HG02870 (cell line): ENCODE results near the gene EYA4.
"Not testable (repeated sequence)": the region's sequence is repeated elsewhere in the genome, so short reads cannot be mapped to it uniquely, and the experiment has no call there.

Experiments
- ATAC-seq: cut with Tn5 transposase; IDR thresholded peaks from one replicate; pipeline ENCODE4 v1.9.1; 2021; ENCODE audit warnings: mild to moderate bottlenecking, moderate library complexity; ENCODE audit not compliant: unreplicated experiment

Gene EYA4

DNA sequence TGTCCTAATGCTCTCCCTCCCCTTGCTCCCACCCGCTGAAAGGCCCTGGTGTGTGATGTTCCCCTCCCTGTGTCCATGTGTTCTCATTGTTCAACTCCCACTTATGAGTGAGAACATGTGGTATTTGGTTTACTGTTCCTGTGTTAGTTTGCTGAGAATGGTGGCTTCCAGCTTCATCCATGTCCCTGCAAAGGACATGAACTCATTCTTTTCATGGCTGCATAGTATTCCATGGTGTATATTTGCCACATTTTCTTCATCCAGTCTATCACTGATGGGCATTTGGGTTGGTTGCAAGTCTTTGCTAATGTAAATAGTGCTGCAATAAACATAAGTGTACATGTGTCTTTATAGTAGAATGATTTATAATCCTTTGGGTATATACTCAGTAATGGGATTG, 313.0 kb downstream of the EYA4 start:
- not testable (repeated sequence) for ATAC-seq

DNA sequence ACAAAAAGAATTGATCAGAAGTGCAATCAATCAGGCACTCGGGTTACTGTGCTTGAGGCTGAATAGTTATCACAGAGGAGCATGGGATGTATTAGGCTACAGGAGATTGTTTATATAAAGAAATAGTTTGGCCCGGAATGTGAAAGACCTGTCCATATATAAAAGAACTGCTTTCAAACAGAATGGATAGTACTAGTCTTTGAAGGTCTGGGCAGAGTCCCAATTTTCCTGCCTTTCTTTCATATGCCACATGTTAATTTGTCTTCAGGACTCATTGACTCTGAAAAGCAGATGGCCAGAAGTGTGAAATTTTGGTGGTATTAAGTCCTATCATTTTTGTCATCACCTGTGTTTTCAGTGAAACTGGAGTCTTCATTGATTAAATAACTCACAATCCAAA, 314.5 kb downstream of the EYA4 start:
- no peak for ATAC-seq

DNA sequence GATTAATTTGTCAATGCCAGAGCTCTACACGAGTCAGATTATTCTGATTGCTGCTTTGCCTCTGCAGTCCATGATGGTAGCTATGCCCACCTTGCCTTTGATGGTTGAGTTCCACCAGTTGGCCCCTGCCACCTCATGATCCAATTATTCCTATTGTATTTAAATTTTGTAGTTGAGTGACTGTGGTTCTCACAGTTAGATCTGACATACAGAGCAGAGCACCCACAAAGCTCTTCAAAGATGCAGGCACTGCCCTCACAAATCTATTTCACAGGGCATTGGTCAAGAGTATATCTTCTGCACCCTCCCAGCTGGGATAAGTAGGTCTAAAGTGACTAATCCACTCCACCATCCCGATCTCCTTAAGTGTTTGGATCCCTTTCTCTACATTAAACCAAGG, 318.8 kb downstream of the EYA4 start:
- no peak for ATAC-seq

GRCh38 chr6:133567636-133568035, 326.5 kb downstream of the EYA4 start:
- no peak for ATAC-seq

DNA sequence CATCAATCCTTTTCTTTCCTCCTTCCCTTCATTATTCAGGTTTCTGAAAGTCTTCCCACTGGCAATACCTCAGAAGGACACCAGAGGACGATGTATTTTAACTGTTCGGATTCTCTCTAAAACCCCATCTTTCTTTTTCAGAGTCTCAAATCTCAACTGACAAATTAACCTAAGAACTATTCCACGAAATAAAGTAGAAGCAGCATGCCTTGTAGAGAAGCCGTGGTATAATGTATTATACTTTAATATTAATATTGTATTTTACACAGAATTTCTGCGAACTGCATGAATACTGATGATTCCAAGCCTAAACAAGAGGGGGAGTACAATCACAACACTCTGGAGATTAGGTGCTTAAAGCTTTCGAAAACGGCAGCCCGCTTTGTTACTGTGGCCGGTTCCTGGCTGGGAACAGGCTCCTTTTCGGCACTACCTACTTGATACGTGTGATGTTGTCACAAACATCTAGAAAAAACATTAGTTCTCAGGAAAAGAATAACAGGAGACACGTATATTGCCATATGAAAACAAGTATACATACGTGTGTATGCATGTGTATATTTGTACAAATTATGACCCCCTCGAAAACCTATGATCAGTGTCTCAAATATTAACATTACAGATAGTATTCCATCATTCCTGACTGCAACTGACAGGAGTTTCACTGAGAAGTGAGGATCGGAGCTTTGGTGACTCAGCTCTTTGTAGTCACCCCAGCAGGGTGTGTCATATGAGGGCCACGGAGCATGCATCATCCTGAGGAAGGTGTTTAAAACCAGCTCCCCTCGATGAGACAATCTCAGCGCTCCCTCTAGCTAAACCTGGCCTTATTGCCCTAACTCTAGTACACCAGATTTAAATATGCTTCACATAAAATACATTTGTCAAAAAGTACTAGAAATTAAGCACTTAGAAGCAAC, 328.1 kb downstream of the EYA4 start:
- ATAC-seq = peak; percentile 62

- no peak for ATAC-seq
Observed at GRCh38 chr6:133571681-133572080, 330.5 kb downstream of the EYA4 start.

DNA sequence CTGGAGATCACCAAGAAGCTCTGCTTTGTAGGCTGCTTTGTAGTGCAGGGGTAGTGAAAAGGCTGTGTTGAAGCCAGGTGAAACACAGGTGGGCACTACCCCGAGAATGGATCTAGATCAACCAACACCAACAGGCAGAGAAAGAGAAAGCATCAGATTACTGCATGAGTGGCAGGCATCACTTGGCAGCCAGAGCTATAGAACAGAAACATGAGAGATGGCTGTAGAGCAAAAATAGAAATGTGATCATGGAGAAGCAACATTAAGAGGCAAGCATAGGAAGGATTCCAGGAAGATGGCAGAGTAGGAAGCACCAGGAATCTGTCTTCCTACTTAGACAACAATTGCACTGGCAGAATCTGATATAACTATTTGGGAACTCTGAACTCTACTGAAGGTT, 336.7 kb downstream of the EYA4 start:
- no peak for ATAC-seq
